WI38 (cell line): ENCODE results near the gene KAT6B.

Source experiments
- H3K4me3 ChIP-seq: 2 replicates; pipeline ENCODE4 v1.5.1; 2011; ENCODE audit warnings: low read depth, mild to moderate bottlenecking, control low read depth, low read length
- CTCF ChIP-seq: IDR thresholded peaks from 2 replicates; pipeline ENCODE4 v1.5.1; 2012; ENCODE audit warnings: low read depth, mild to moderate bottlenecking, control low read depth, low read length

The KAT6B gene

DNA sequence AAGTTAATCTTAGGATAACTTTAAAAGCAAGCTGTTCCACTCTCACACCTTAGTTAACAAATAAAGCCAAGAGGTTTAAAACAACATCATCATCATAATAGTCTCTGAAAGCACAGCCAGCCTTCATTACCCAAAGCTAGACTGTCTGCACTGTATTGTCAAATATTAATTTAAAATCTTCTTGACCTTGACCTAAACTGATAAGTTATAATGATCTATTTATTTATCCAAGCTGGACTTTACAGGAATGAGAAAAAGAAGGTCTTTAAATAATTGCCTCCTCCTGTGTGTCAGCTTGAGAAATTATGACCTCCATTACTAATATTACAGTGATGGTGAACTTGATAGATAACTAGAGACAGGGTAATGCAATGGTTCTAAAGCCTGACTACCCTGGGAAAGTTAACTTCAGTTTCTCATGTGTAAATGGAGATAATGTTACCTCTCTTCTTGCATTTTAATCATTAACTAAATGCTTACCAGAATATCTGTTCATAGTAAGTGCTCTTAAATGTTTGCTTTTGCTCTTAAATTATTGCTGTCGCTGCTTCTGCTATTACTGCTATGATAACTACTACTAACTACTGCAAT, 111.0 kb downstream of the KAT6B start:
- no peak overlapping the region for H3K4me3 ChIP-seq
- TF ChIP-seq CTCF = no peak

GRCh38 chr10:74944205-74944604, 117.8 kb downstream of the KAT6B start:
- TF ChIP-seq CTCF = no peak
- no peak overlapping the region for H3K4me3 ChIP-seq

DNA sequence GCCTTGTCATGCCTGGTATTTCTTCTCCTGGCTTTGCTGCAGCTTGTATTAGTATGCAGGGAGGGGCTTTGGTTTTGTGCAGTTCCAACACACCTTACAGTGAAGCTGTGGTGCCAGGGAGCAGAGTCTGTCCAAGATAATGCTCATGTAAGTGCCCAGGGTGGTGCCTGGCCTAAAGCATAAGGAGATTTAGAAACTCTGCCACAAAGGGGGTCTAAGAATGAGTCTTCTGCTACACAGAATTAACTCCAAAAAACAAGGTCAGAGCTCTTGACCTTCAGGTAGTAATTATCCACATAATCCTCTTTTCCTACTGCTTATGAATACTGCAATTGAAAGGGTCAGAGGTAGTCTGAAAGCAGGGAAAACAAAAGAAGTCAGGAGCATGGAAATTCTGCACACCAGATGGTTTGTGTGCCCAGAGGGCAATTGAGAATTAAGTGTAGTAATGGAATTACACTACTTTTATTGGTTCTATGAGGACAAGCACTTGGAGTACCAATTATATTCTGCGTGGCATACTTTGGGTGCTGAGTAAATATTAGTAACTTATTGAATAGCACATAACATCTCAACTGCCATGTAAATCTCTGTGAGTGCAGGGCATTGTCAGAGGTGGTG, 121.5 kb downstream of the KAT6B start:
- no peak for TF ChIP-seq CTCF
- no peak overlapping the region for H3K4me3 ChIP-seq

DNA sequence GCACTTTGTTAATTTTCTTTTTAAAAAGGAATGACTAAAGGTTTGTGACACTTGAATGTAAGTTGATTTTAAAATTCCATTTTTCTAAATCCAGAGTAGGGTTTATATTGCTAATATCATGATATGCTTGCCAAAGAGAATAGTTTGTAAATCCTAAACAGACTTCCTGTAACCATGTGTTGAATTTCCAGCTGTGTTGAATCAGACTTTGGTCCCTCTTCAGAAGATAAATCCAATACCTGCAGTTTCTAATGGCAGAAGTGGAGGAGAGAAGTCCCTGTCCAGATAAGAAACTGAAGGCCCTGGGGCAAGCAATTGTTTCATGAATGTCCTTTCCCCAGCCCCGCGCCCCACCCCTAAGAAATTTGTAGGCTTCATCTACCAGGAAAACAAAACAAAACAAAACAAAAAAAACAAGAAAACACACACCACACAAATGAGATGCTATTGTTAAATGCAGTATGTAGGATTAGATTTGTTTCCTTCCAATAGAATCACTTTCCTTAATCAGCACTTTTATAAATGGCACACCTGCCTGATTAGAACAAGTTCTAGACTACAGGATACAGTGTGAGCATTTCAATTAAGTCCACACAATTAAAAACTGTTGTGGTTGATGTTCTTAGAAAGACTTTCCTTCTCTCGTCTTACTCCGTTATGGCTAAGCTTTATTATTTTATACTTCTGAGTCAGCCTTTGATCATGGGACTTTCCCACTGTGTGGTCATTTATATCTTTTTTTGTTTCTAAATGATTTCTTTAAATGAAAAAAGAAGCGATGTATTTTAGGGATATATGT, 122.8 kb downstream of the KAT6B start:
- TF ChIP-seq CTCF = no peak
- H3K4me3 ChIP-seq = no peak overlapping the region

DNA sequence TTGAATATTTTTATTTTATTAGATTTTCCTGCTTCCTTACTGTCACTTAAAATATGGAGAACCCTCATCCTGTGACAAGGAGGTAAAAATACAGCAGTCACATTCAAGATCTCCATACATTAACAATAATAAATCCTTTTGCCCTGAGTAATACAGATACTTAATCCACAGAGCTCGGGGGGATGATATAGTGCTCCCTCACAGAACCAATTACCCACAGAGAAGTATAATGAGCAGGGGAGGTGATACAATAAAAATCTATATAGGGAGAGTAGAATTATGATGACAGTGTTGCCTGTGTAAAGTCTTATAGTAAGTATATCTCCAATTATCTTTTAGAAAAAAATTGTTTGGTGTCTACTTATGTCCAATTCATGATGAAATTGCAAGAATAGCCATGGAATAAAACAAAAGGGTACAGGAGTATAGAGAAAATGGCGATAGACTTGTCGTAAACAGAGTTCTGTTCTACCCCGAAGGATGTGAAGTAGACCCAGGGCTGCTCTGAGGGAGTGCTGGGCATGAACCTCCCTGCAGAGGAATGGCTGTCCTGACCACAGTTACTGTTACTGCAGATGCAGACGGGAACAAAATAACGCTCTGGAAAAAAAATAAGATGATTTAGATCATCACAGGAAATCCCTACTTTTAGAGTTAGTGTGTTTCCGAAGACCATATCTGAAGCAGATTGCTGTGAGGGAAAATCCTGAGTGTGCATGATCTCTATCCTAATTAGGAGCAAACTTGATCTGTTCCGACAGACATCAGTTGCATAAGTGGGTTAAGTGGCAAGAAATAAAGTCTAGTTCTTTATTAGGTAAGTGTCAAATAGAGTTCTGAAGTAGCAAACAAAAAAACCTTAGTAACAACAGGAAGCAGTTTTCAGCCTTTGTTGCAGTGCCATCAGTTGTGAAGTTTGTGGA, 123.7 kb downstream of the KAT6B start:
- TF ChIP-seq CTCF = no peak
- H3K4me3 ChIP-seq = no peak overlapping the region

DNA sequence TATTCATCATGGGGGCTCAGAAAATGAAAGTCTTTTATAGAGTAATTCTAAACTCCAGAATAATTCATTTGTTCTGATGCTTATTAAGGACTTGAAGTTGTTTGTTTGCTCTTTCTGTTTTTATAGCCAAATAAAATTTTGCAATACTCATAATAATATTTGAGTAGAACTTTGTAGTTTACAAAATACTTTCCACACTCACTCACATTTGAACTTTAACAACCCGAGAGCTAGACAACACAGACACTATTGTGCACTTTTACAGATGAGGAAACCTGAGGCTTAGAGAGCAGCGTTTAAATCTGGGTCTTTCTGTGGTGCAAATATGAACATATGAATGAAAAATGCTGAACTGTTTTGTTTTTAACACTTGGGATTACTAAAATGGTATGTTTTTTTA, 126.8 kb downstream of the KAT6B start:
- TF ChIP-seq CTCF = no peak
- no peak overlapping the region for H3K4me3 ChIP-seq
